Esophagus squamous epithelium (tissue), 5 donors: ENCODE measurements around the gene AMDHD1. TPM values are rescaled to one million over a fixed set of nuclear protein-coding genes. Genes with fewer than 3 reads are reported as not detected.
"Not testable (repeated sequence)": the region's sequence is repeated elsewhere in the genome, so short reads cannot be mapped to it uniquely, and the experiment has no call there.

Experiments used
- DNase-seq: peaks from one replicate; lab custom pipeline; 2025; lab: John Stamatoyannopoulos, UW
- H3K27ac ChIP-seq, 4 donors: fragments of 200-600 bp; sonication (generic); one replicate each; pipeline ENCODE4 v1.5.1; 2016 to 2019; ENCODE audit warnings: mild to moderate bottlenecking in 1 of 4
- H3K27me3 ChIP-seq, 4 donors: fragments of 200-600 bp; sonication (generic); 1 replicate in 3 of 4; 2 replicates in 1 of 4; pipeline versions ENCODE4 v1.5.1 to v1.6.0; 2017 to 2021; ENCODE audit warnings: antibody characterized with exemption in 1 of 4
- H3K36me3 ChIP-seq, 3 donors: fragments of 200-600 bp; sonication (generic); one replicate each; pipeline ENCODE4 v1.5.1; 2016 to 2019
- H3K4me1 ChIP-seq, 3 donors: fragments of 200-600 bp; sonication (generic); one replicate each; pipeline ENCODE4 v1.5.1; 2017 to 2019
- H3K4me3 ChIP-seq, 4 donors: fragments of 200-600 bp; sonication (generic); 1 replicate in 3 of 4; 2 replicates in 1 of 4; pipeline ENCODE4 v1.5.1; 2016 to 2019; ENCODE audit warnings: mild to moderate bottlenecking in 2 of 4, moderate library complexity in 1 of 4
- H3K9me3 ChIP-seq, 3 donors: fragments of 200-600 bp; sonication (generic); one replicate each; pipeline ENCODE4 v1.5.1; 2016 to 2019
- POLR2A ChIP-seq, 4 donors: fragments of 450-650 bp; IDR thresholded peaks; one replicate each; pipeline ENCODE4 v1.6.1; 2017; ENCODE audit warnings: antibody characterized with exemption in 4 of 4, mild to moderate bottlenecking in 4 of 4, moderate library complexity in 3 of 4
- WGBS, 2 donors: methylation state at CpG; one replicate each; pipeline ENCODE4 v1.1.5; 2018; 5-methylcytosine and 5-hydroxymethylcytosine counted together
- intact Hi-C: fragments of 100-400 bp; cut with DNase I; formaldehyde crosslinking; loops from one replicate; pipeline ENCODE4 v1.15.0; 2022
- total RNA-seq, 4 donors: library from RNA; depleted of rRNA; stranded (reverse); fragments of >200 nt; gene quantifications; one replicate each; pipeline ENCODE4 v1.1.0, GENCODE V29; 2016
- TF ChIP-seq, protein P1 (sequence below), 6 experiments: fragments of 450-650 bp in 4 of 6; fragments of 200-600 bp in 2 of 6; sonication (generic) in 2 of 6; IDR thresholded peaks; one replicate each; pipeline ENCODE4 v1.5.1; 2016 to 2019; ENCODE audit warnings: antibody characterized with exemption in 6 of 6, mild to moderate bottlenecking in 4 of 6, moderate library complexity in 4 of 6
- donor health status: DM: yes; HTN: yes; CAD: no.

AMDHD1 gene
- total RNA-seq, 4 donors from 2014 or later, result 0.19 to 0.26 TPM; not detected in 2

DNA sequence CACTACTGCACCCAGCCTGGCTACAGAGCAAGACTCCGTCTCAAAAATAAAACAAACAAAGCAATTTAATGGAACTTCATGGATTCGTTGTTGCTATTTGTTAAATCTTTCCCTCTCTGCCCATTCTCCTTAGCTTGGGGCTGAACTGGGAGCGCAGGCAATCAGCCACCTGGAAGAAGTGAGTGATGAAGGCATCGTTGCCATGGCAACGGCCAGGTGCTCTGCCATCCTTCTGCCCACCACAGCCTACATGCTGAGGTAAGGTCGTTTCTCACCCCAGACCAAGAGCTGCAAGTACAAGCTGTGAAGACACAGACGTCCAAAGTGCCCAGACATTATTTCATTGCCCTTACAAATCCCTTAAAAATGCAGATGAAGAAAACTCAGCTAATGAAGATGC, 19.1 kb downstream of the AMDHD1 start:
- H3K4me3 ChIP-seq, result no peak overlapping the region
- 58 to 64% methylated on average over 6 to 7 of the region's 7 CpGs for WGBS, 2 donors
- TF ChIP-seq, protein P1, sequence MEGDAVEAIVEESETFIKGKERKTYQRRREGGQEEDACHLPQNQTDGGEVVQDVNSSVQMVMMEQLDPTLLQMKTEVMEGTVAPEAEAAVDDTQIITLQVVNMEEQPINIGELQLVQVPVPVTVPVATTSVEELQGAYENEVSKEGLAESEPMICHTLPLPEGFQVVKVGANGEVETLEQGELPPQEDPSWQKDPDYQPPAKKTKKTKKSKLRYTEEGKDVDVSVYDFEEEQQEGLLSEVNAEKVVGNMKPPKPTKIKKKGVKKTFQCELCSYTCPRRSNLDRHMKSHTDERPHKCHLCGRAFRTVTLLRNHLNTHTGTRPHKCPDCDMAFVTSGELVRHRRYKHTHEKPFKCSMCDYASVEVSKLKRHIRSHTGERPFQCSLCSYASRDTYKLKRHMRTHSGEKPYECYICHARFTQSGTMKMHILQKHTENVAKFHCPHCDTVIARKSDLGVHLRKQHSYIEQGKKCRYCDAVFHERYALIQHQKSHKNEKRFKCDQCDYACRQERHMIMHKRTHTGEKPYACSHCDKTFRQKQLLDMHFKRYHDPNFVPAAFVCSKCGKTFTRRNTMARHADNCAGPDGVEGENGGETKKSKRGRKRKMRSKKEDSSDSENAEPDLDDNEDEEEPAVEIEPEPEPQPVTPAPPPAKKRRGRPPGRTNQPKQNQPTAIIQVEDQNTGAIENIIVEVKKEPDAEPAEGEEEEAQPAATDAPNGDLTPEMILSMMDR (IDR thresholded peaks at IDR 0.05), result no peak
- no peak for TF ChIP-seq POLR2A (IDR thresholded peaks at IDR 0.05)
- no peaks in the 10 kb centered on the region for H3K36me3 ChIP-seq
- no peaks in the 10 kb centered on the region for H3K9me3 ChIP-seq
- no peaks in the 10 kb centered on the region for H3K4me1 ChIP-seq
- DNase-seq, result no peak
- intact Hi-C loops, result no loop called here
- no peaks in the 10 kb centered on the region for H3K27me3 ChIP-seq
- H3K27ac ChIP-seq, result no peak overlapping the region

- intact Hi-C loops, result no loop called here
These were observed 20.0 kb downstream of the AMDHD1 start for GRCh38 chr12:95963096-95963495.

DNA sequence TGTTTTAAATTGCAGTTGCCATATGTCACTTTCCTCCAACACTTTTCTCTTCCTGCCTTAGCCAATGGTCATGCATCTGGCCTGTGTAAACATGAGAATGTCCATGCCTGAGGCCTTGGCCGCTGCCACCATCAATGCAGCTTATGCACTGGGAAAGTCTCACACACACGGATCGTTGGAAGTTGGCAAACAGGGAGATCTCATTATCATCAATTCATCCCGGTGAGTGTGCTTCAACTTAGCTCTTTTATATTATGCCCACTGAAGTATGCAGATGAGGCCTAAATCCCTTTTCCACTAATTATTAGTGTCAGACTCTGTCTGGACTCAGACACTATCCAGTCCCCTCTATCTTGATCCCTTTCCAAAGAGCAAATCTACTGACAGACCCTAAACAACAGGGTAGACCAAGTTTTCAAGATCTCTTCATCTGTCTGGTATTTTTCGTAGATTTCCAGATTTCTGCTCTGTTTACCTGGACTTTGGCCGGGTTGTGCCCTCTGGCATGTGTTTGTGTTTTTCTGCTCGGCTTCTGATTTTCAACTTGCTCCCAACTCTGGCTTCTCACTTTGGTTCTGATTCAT, 23.2 kb downstream of the AMDHD1 start:
- no peaks in the 10 kb centered on the region for H3K4me1 ChIP-seq
- TF ChIP-seq POLR2A (IDR thresholded peaks at IDR 0.05), result no peak
- TF ChIP-seq, protein P1 (IDR thresholded peaks at IDR 0.05), result no peak
- no peaks in the 10 kb centered on the region for H3K9me3 ChIP-seq
- no peaks in the 10 kb centered on the region for H3K27me3 ChIP-seq
- H3K4me3 ChIP-seq, result no peak overlapping the region
- no peaks in the 10 kb centered on the region for H3K36me3 ChIP-seq
- H3K27ac ChIP-seq, result no peak overlapping the region
- intact Hi-C loops, result no loop called here
- DNase-seq, result no peak
- WGBS, 2 donors, result 69 to 71% methylated on average over 7 of the region's 7 CpGs

More at GRCh38 chr12:95963096-95963495, 20.0 kb downstream of the AMDHD1 start:
- TF ChIP-seq, protein P1 (IDR thresholded peaks at IDR 0.05), result no peak
- TF ChIP-seq POLR2A (IDR thresholded peaks at IDR 0.05), result no peak
- Histone ChIP-seq H3K27ac (no peak overlapping the region), H3K4me1 (no peaks in the 10 kb centered on the region), H3K27me3 (no peaks in the 10 kb centered on the region), H3K4me3 (no peak overlapping the region), H3K9me3 (no peaks in the 10 kb centered on the region), H3K36me3 (no peaks in the 10 kb centered on the region)
- DNase-seq, result no peak
- WGBS, 2 donors, result 65 to 88% methylated on average over 2 of the region's 2 CpGs

GRCh38 chr12:95967301-95967700, 24.2 kb downstream of the AMDHD1 start:
- H3K9me3 ChIP-seq, result no peaks in the 10 kb centered on the region
- no peak for DNase-seq
- H3K27me3 ChIP-seq, result no peaks in the 10 kb centered on the region
- 89 to 96% methylated on average over 2 of the region's 2 CpGs for WGBS, 2 donors
- no peak overlapping the region for H3K27ac ChIP-seq
- TF ChIP-seq, protein P1 (IDR thresholded peaks at IDR 0.05), result no peak
- intact Hi-C loops, result no loop called here
- H3K36me3 ChIP-seq, result no peaks in the 10 kb centered on the region
- H3K4me3 ChIP-seq, result no peak overlapping the region
- no peaks in the 10 kb centered on the region for H3K4me1 ChIP-seq

GRCh38 chr12:95969116-95969515, 26.0 kb downstream of the AMDHD1 start:
- H3K27ac ChIP-seq, H3K4me3 ChIP-seq, H3K4me1 ChIP-seq, intact Hi-C loops, H3K9me3 ChIP-seq, H3K27me3 ChIP-seq, DNase-seq, H3K36me3 ChIP-seq: not testable (repeated sequence)
- WGBS, 2 donors, result 90% methylated on average over 17 of the region's 28 CpGs; no CpG with 5 or more reads in 1 of the 2 donors

DNA sequence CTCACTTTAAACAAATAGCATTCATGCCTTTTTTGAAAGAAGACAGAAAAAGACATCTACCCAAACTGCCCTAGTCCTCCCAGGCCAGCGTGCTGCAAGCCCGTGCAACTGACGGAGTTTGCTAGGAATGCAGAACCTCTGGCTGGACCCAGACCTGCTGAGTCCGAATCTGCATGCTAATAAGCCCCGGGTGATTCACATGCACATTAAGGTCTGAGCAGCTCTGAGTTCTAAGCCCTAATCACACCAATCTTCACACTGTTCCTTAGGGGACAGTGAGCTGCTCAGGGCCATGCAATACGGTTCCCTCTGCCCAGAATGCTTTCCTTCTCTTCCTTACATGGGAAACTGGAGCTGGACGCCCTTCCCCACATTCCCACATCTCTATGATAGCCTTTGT, 27.8 kb downstream of the AMDHD1 start:
- Histone ChIP-seq H3K36me3 (no peaks in the 10 kb centered on the region), H3K4me1 (no peaks in the 10 kb centered on the region), H3K4me3 (no peak overlapping the region), H3K9me3 (no peaks in the 10 kb centered on the region), H3K27me3 (no peaks in the 10 kb centered on the region), H3K27ac (no peak overlapping the region)
- 42 to 65% methylated on average over 6 to 7 of the region's 7 CpGs for WGBS, 2 donors
- intact Hi-C loops, result no loop called here
- TF ChIP-seq, protein P1 (IDR thresholded peaks at IDR 0.05), result no peak
- no peak for TF ChIP-seq POLR2A (IDR thresholded peaks at IDR 0.05)
- DNase-seq, result no peak
